ENCODE data around the gene VARS2. TPM values are rescaled to one million over a fixed set of nuclear protein-coding genes. Genes with fewer than 3 reads are reported as not detected.

Gene VARS2
- polyA plus RNA-seq, 3 donors: 14.2 to 25.3 (median 20.9) TPM

GRCh38 chr6:30972816-30973215, 58.8 kb downstream of the VARS2 start:
- H3K27ac ChIP-seq (ENCODE audit: low read depth, low read length): no peak overlapping the region
- WGBS, 3 donors: 91 to 95% (median 93%) methylated on average over 4 of the region's 4 CpGs

GRCh38 chr6:30974490-30975252, 60.6 kb downstream of the VARS2 start:
- WGBS, 3 donors: 78 to 88% (median 84%) methylated on average over 4 of the region's 4 CpGs
- H3K27ac ChIP-seq (ENCODE audit: low read depth, low read length): no peak overlapping the region

Other genes with a start within 250 kb of the VARS2 start
- gene DHX16, start 241.2 kb upstream of the VARS2 start, polyA plus RNA-seq: 10 to 100 TPM; 16.8 to 22.3 (median 19.7) TPM
- gene PPP1R18, start 227.6 kb upstream of the VARS2 start, polyA plus RNA-seq: 100 to 1,000 TPM in 1 of 3 donors, 10 to 100 TPM in 1, 1 to 10 TPM in 1; 10.0 to 102 (median 75.8) TPM
- gene NRM, start 223.3 kb upstream of the VARS2 start, polyA plus RNA-seq: 1 to 10 TPM; 6.7 to 8.1 (median 7.5) TPM
- gene MDC1, start 197.0 kb upstream of the VARS2 start, polyA plus RNA-seq: 10 to 100 TPM in 1 of 3 donors, 1 to 10 TPM in 2; 7.4 to 12.7 (median 7.8) TPM
- 100 to 1,000 TPM; 166 to 400 (median 269) TPM for gene TUBB, start 193.9 kb upstream of the VARS2 start, polyA plus RNA-seq
- 100 to 1,000 TPM in 2 of 3 donors, 10 to 100 TPM in 1; 87.0 to 229 (median 221) TPM for gene FLOT1, start 171.6 kb upstream of the VARS2 start, polyA plus RNA-seq
- gene IER3, start 169.7 kb upstream of the VARS2 start, polyA plus RNA-seq: 100 to 1,000 TPM in 1 of 3 donors, 10 to 100 TPM in 2; 41.6 to 402 (median 45.5) TPM
- 10 to 100 TPM; 24.2 to 83.5 (median 57.4) TPM for gene DDR1, start 29.7 kb upstream of the VARS2 start, polyA plus RNA-seq
- gene GTF2H4, start 6.0 kb upstream of the VARS2 start, polyA plus RNA-seq: 10 to 100 TPM; 15.5 to 35.9 (median 16.5) TPM
- gene SFTA2, start 17.9 kb downstream of the VARS2 start, polyA plus RNA-seq: 1 to 10 TPM in 1 of 3 donors, under 1 TPM in 1, not detected in 1; 0.42 to 6.6 TPM
- 1 to 10 TPM in 2 of 3 donors, under 1 TPM in 1; 0.08 to 8.5 (median 2.7) TPM for gene MUCL3, start 26.7 kb downstream of the VARS2 start, polyA plus RNA-seq
- 1 to 10 TPM in 1 of 3 donors, under 1 TPM in 1, not detected in 1; 0.05 to 1.1 TPM for gene MUC21, start 69.5 kb downstream of the VARS2 start, polyA plus RNA-seq
- not detected for gene MUC22, start 96.2 kb downstream of the VARS2 start, polyA plus RNA-seq
- not detected for gene C6orf15, start 198.3 kb downstream of the VARS2 start, polyA plus RNA-seq
- gene PSORS1C1, start 200.6 kb downstream of the VARS2 start, polyA plus RNA-seq: 1 to 10 TPM in 1 of 3 donors, under 1 TPM in 2; 0.02 to 2.0 (median 0.28) TPM
- gene CDSN, start 206.2 kb downstream of the VARS2 start, polyA plus RNA-seq: under 1 TPM in 1 of 3 donors, not detected in 2; 0.03 TPM
- under 1 TPM in 1 of 3 donors, not detected in 2; 0.07 TPM for gene PSORS1C2, start 224.8 kb downstream of the VARS2 start, polyA plus RNA-seq
- gene CCHCR1, start 243.6 kb downstream of the VARS2 start, polyA plus RNA-seq: 10 to 100 TPM in 1 of 3 donors, 1 to 10 TPM in 2; 6.1 to 11.0 (median 7.4) TPM
- gene TCF19, start 244.4 kb downstream of the VARS2 start, polyA plus RNA-seq: 1 to 10 TPM; 1.4 to 3.9 (median 2.4) TPM

Data from adipose tissue (tissue), 3 donors.